ENCODE data around the gene DENR.
"Not testable (repeated sequence)": the region's sequence is repeated elsewhere in the genome, so short reads cannot be mapped to it uniquely, and the experiment has no call there.

Gene DENR

DNA sequence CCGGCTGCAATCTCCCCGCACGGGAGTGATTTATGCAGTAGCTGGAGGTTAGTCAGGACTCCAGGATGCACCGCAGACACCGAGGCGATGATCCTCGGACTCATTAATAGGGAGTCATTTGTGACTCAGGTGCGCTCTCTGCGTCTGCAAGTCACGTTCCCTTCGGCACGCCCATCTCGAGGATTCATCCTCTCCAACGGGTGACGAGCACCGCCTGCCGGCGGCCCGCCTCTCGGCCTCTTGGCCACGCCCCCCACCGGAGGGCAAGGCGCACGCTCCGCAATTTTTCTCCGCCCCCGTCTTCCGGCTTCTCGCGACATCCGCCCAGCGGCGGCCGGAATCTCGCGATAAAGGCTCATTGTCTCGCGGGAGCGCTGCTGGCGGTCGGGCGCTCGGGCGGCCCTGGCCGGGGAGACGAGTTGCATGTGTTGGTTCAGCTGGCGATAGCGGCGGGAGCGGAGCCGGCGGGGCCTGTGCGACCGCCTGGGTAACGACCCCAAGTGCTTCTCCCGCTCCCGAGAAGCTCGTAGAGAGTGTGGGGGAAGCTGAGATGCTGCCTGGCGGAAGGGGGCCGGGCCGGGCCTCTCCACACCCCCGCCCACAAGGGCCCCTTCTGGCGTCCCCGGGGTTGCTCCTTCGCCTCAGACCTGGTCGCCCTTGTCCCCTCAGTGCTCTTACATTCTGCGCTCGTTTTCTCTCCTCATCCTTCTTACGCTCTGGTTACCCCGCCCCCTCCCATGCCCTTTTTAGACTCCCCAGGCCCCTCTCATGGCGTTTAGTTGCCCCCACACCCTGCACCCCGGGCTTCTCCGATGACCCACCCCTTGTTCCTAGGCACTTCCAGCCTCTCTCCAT, at the start of gene DENR:
DENR (plus strand) TSS at position 361 of the 855 bp plus-strand sequence. CDS start 878 bp downstream, outside the sequence.
- peak; percentile 97 for DNase-seq (ENCODE audit: low spot score)

DNA sequence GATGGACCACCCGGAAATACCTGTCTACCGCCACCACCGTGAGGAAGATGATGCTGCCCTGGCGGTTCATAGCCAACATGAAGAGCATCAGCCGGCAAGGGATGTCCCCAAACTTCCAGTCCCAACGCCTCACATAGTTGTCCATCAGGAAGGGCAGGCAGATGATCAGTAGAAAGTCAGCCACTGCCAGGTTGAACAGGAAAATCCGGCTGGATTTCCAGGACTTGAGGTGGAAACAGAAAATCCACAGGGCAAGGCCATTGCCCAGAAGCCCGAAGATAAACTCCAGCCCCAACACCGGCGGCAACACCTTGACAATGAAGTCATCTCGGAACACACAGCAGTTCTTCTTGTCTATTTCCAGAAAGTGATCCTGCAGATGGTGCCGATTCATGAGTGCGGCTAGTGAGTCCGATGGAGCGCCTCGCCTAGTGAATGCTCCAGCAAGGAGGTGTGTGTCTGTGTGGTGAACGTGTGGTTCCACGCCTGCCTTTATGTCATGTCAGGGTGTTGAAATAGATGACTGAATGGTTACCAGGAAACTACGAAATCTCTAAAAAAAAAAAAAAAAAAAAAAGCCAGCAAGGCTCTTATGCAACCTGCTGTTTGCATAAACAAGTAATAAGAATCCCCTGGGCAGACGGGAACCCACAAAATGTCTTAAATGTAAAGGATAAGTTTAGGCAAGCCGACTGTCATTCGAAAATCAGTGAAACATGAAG, 49.6 kb upstream of the DENR start, which contains the start of gene HCAR2:
HCAR2 (minus strand) TSS at position 468 of the 722 bp plus-strand sequence; CDS start at position 394, 74 bp downstream.
- not testable (repeated sequence) for DNase-seq (ENCODE audit: low spot score)

- DNase-seq (ENCODE audit: low spot score) = not testable (repeated sequence)
Measured at GRCh38 chr12:122703841-122704240, 48.8 kb upstream of the DENR start.

- DNase-seq (ENCODE audit: low spot score) = not testable (repeated sequence)
Measured at GRCh38 chr12:122709287-122709686, 43.3 kb upstream of the DENR start.

DNA sequence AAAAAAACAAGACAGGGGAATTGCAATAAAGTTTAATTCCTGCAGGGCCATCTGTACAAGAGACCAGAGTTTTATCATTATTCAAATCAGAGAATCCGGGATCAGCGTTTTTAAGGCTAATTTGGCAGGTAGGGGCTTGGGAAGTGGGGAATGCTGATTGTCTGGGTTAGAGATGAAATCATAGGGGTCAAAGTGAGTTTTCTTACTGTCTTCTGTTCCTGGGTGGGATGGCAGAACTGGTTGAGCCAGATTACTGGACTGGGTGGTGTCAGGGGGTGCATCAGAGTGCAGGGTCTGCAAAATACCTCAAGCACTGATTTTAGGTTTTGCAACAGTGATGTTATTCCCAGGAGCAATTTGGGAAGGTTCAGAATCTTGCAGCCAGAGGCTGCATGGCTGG, 42.3 kb upstream of the DENR start:
- not testable (repeated sequence) for DNase-seq (ENCODE audit: low spot score)

DNA sequence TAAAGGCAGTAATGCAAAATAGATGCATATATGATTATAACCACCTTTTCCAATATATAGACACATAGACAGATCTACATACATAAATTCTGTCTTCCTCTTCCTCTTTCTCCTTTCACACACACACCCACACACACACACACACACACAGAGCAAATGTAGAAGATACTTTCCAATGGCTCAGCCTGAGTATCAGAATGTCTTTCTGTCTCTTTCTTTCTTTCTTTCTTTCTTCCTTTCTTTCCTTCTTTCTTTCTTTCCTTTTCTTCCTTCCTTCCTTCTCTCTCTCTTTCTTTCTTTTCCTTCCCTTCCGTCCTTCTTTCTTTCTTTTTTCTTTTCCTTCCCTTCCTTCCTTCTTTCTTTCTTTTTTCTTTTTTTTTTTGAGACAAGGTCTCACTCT, 41.4 kb upstream of the DENR start:
- not testable (repeated sequence) for DNase-seq (ENCODE audit: low spot score)

DNA sequence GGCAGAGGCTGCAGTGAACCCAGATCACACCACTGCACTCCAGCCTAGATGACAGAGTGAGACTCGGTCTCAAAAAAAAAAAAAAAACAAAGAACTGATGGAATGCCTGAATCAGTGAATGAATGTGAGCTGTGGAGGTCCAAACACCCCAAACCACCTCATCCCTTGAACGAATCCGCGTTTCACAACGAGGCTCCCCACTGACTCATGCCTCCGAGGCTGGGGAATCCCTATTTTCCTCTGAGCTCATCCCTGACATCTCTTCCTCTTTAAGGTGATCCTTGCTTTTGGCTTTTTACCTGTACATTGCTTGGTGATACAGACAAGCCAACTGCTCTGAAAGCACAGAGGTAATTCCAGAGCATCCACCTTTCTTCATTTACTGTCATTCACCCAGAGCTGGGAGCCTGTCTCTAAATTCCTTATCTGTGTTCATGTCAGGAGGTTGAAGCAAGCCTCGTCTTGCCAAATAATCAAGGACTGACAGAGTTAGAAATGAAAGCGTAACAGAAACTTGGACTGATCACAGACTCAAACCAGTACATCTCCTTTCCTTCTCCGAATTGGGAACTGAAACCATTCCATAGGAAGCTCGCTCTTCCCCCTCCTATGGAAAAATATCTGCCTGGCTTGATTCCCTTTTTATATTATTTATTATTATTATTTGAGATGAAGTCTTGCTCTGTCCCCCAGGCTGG, 39.0 kb upstream of the DENR start:
- not testable (repeated sequence) for DNase-seq (ENCODE audit: low spot score)

- not testable (repeated sequence) for DNase-seq (ENCODE audit: low spot score)
Measured at GRCh38 chr12:122715211-122715610, 37.4 kb upstream of the DENR start.

- DNase-seq (ENCODE audit: low spot score) = not testable (repeated sequence)
Measured at GRCh38 chr12:122716658-122717057, 36.0 kb upstream of the DENR start, which contains the start of gene HCAR3. Gene HCAR3, minus strand, starts transcription at chr12:122716811. Its CDS starts 74 bp downstream, at chr12:122716737.

DNA sequence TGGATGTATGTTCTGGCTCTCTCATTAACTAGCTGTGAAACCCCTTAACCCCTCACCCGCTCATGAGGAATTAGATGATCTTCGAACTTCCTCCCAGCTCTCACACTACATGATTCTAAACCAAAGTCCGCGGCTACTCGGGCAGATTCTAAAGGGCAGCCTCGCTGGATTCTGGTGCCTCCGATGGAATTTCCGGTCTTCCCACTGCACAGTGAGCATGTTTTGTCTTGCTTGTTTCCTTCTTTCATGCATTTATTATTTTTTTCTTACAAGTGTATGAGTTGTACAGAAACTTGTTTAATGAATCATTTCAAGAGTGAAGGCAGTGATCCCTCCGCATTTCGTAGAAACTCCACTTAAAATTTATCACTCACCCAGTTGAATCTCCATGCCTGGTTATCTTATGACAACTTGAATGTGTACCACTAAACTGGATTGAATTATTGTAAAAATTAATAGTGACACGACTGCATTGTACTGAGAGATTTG, 31.5 kb upstream of the DENR start:
- peak; percentile 66 for DNase-seq (ENCODE audit: low spot score)

DNA sequence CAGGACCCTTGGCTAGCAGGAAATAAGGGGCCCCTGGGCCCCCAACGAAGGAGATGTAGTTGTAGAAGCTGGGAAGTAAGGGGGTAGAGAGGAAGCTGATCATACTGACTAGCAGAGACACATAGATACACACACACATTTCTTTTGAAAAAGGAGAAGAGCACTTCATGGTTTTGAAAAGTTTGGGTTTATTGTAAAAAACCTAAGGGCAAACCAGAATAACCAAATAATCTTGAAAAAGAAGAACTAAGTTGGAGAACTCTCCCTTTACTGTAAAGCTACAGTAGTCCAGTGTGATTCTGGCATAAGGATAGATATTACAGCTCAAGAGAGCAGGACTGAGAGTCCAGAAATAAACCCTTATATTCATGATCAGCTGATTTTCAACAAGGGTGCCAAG, 30.2 kb upstream of the DENR start:
- DNase-seq (ENCODE audit: low spot score) = no peak

GRCh38 chr12:122724641-122725243, 27.9 kb upstream of the DENR start:
- DNase-seq (ENCODE audit: low spot score) = no peak

GRCh38 chr12:122725452-122726079, 27.1 kb upstream of the DENR start:
- DNase-seq (ENCODE audit: low spot score) = no peak

- DNase-seq (ENCODE audit: low spot score) = no peak
Measured at GRCh38 chr12:122726080-122726558, 26.5 kb upstream of the DENR start.

DNA sequence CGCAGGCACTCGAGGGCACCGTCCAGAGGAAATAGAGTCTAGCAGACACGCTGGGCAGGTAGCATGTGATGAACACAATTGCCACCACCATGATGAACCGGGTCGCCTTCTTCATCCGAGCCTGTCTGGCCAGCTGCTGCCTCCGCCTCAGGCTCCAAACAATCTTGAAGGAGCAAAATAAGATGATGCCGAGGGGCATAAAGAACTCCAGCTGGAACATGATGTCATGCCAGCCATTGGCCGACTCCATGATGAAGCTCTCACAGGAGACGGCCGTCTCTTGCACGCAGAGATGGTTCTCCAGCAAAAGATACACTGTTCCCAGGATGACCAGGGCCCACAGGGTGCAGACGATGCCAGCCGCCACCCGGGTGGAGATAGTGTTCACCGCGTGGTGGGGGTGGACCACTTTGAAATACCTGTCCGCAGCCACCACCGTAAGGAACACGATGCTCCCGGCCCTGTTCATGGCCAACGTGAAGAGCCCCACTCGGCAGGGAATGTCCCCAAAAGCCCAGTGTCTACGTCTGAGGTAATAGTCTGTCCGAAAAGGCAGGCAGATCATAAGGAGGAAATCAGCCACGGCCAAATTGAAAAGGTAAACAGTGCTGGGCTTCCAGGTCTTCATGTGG, 22.9 kb upstream of the DENR start:
- no peak for DNase-seq (ENCODE audit: low spot score)

DNA sequence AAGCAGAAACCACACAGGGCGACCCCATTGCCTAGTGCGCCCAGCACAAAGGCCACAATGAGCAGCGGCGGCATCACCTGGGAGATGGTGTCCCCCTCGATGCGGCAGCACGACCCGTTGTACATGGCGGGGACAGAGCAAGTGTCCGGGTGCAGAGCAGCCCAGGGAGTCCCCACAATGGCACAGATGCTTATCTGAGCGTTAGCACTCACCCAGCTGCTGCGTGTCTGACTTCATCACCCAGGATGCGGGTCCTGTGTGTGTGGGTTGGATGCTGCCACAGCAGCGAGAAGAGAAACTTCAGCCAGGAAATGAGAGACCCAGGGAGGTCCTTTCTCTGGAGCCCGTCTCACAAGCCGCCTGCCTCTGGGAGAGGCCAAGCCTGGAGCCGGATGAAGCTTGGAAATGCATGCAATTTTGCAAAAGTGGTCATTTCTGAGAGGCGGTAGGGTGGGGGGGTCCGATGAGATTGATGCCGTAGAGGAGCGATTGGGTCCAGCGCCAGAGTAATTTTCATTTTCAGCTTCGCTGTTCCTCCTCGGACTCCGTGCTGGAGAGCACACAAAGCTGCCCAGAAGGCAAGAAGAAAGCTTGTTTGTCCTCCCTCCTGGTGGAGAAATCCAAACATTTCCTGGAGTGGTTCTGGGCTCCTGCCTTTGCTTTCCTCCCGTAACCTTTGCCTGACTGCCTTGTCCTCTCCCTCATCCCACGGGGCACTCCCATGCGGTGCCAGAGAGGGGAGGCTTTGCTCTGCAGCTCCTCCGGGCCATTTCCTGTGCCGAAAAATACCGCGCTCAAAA, 22.2 kb upstream of the DENR start, which contains the start of gene HCAR1:
HCAR1 (minus strand) TSS at position 630 of the 800 bp plus-strand sequence; CDS start at position 125, 505 bp downstream.
- DNase-seq (ENCODE audit: low spot score) = no peak

- no peak for DNase-seq (ENCODE audit: low spot score)
Measured at GRCh38 chr12:122732170-122732569, 20.5 kb upstream of the DENR start.

GRCh38 chr12:122732611-122733010, 20.0 kb upstream of the DENR start:
- DNase-seq (ENCODE audit: low spot score) = no peak

GRCh38 chr12:122738571-122738970, 14.1 kb upstream of the DENR start:
- no peak for DNase-seq (ENCODE audit: low spot score)
